A673 (cell line): ENCODE results near the gene KIF26A. TPM values are rescaled to one million over a fixed set of nuclear protein-coding genes. Genes with fewer than 3 reads are reported as not detected.

Experiments used
- BruUV-seq: library from RNA; stranded (reverse); fragments of 400-500 nt; replicated peaks from 2 replicates; lab custom pipeline; 2021; lab: Mats Ljungman, UMichigan
- CTCF ChIA-PET: fragments of 300-600 bp; sonication (Branson Sonifier 250); formaldehyde crosslinking; loops from one replicate; lab custom pipeline; 2022; ENCODE audit warnings: antibody characterized with exemption; lab: Charles Lee
- POLR2A ChIA-PET: fragments of 300-600 bp; sonication (Branson Sonifier 250); formaldehyde crosslinking; loops from one replicate; lab custom pipeline; 2022; ENCODE audit warnings: antibody characterized with exemption; ENCODE audit not compliant: low non-redundant PET; lab: Charles Lee
- DNase-seq: peaks from one replicate; pipeline ENCODE4 v3.0.0-alpha.2; 2015; ENCODE audit warnings: low spot score
- H3K27ac ChIP-seq: fragments of 200-600 bp; sonication (generic); 2 replicates; pipeline ENCODE4 v1.5.1; 2016; ENCODE audit warnings: mixed run types, low read depth, mild to moderate bottlenecking, mixed read lengths, antibody characterized with exemption, low read length; ENCODE audit not compliant: poor library complexity, severe bottlenecking
- H3K27me3 ChIP-seq: fragments of 200-600 bp; sonication (generic); replicated peaks from 2 replicates; pipeline ENCODE4 v1.6.1; 2017; ENCODE audit warnings: mixed run types, low read depth, mild to moderate bottlenecking, mixed read lengths, antibody characterized with exemption, low read length; ENCODE audit not compliant: insufficient read depth, poor library complexity
- H3K36me3 ChIP-seq: fragments of 200-600 bp; sonication (generic); 2 replicates; pipeline ENCODE4 v1.6.1; 2016; ENCODE audit warnings: mixed run types, mild to moderate bottlenecking, mixed read lengths, antibody characterized with exemption, low read length; ENCODE audit not compliant: insufficient read depth, poor library complexity, severe bottlenecking
- H3K4me1 ChIP-seq: fragments of 200-600 bp; sonication (generic); 2 replicates; pipeline ENCODE4 v1.6.1; 2017; ENCODE audit warnings: mixed run types, mild to moderate bottlenecking, mixed read lengths, antibody characterized with exemption, low read length; ENCODE audit not compliant: insufficient read depth, poor library complexity, severe bottlenecking
- H3K4me3 ChIP-seq: fragments of 200-600 bp; sonication (generic); 2 replicates; pipeline ENCODE4 v1.5.1; 2016; ENCODE audit warnings: low read depth, mixed run types, mild to moderate bottlenecking, mixed read lengths, low read length; ENCODE audit not compliant: poor library complexity, severe bottlenecking
- H3K9me3 ChIP-seq: fragments of 200-600 bp; sonication (generic); 2 replicates; pipeline ENCODE4 v1.6.1; 2016; ENCODE audit warnings: mixed run types, low read depth, mild to moderate bottlenecking, mixed read lengths, antibody characterized with exemption, low read length; ENCODE audit not compliant: poor library complexity, severe bottlenecking
- EZH2 ChIP-seq: fragments of 200-600 bp; sonication (generic); IDR thresholded peaks from 2 replicates; pipeline ENCODE4 v1.6.1; 2017; ENCODE audit warnings: borderline replicate concordance, low read depth, mild to moderate bottlenecking, mixed read lengths, antibody characterized with exemption, low read length; ENCODE audit not compliant: poor library complexity, severe bottlenecking
- intact Hi-C: fragments of 100-400 bp; cut with micrococcal nuclease; formaldehyde crosslinking; loops from one replicate; pipeline ENCODE4 v1.10.0; 2022; ENCODE audit not compliant: unreplicated experiment
- total RNA-seq: library from RNA; stranded (reverse); gene quantifications from 2 replicates; pipeline ENCODE4 v1.2.3, GENCODE V29; 2021
- TF ChIP-seq, protein P1 (sequence below): fragments of 300-800, 200-600 bp; sonication (generic); conservative IDR thresholded peaks from 2 replicates; pipeline ENCODE4 v1.5.1; 2017; ENCODE audit warnings: low read depth, mild to moderate bottlenecking, antibody characterized with exemption, low read length, moderate library complexity, mixed read lengths

KIF26A gene
- total RNA-seq, 1 experiment from 2014 or later, result 11.5 TPM

DNA sequence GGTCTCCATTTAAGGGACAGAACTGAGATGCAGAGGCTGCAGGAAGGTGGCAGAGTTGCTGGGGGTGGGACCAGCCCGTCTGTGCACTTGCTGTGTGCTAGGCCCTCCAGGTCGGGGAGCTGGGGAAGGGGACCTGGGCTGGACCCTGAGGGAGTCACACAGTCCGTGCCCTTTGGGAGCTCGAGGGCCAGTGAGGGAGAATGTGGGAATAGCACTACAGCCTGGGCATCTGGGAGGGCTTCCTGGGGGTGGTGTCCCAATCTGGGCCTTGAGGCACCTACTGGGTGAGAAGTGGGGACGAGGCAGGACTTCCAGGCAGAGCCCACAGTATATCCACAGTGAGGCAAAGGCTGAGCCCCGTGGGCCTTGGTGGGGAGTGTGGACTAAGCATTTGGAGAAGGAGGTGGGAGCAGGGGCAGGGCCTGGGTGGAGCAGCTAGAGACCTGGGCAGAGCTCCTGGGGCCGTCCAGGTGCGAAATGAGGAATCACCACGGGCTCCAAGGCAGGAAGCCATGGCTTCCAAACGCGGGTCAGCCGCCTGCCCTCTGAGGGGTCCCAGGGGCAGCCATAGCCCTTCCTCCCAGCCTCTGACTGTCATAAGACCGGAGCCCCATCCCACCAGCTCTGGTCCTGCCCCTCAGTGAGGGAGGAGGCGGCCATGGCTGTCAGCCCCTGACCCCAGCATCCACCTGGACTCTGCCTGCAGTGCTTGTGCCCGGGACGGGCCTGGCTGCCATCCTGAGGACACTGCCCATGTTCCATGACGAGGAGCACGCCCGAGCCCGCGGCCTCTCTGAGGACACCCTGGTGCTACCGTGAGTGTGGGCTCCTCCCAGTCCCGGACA lies 46.2 kb upstream of the KIF26A start:
- no peak overlapping the region for H3K4me3 ChIP-seq
- H3K27me3 ChIP-seq, result no peaks in the 10 kb centered on the region
- no peaks in the 10 kb centered on the region for H3K36me3 ChIP-seq
- intact Hi-C loops, result loop anchor here (5.0 kb wide), 1 partner anchor 550 kb away; no protein-coding TSS in a partner anchor
- DNase-seq, result no peak
- no peaks in the 10 kb centered on the region for H3K9me3 ChIP-seq
- BruUV-seq, result no TSS peak
- peaks cover 8% of the 10 kb centered on the region for H3K4me1 ChIP-seq
- CTCF ChIA-PET, result no interaction called here
- H3K27ac ChIP-seq, result no peak overlapping the region
- POLR2A ChIA-PET, result no interaction called here
- TF ChIP-seq EZH2, result no peak
- TF ChIP-seq, protein P1, sequence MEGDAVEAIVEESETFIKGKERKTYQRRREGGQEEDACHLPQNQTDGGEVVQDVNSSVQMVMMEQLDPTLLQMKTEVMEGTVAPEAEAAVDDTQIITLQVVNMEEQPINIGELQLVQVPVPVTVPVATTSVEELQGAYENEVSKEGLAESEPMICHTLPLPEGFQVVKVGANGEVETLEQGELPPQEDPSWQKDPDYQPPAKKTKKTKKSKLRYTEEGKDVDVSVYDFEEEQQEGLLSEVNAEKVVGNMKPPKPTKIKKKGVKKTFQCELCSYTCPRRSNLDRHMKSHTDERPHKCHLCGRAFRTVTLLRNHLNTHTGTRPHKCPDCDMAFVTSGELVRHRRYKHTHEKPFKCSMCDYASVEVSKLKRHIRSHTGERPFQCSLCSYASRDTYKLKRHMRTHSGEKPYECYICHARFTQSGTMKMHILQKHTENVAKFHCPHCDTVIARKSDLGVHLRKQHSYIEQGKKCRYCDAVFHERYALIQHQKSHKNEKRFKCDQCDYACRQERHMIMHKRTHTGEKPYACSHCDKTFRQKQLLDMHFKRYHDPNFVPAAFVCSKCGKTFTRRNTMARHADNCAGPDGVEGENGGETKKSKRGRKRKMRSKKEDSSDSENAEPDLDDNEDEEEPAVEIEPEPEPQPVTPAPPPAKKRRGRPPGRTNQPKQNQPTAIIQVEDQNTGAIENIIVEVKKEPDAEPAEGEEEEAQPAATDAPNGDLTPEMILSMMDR, result no peak

DNA sequence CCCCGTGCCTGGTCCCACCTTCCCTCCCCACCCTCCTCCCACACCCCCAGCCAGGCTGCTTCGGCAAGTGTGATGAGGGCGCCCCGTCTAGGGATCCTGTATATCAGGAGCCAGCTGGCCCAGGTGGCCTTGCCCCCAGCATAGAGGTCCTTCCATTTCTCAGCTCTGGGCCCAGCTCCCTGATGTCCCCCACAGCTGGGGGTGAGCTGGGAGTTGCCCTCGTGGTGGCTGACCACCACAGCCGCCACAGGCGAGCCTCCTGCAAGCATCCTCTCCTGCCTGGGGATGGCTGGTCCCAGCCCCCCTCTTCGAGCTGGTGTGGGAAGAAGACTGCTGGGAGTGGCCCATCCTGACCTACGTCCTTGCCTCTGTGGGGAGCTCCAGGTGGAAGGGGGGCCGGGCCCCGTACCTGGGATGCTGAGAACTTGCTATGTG lies 45.4 kb upstream of the KIF26A start:
- POLR2A ChIA-PET, result no interaction called here
- Histone ChIP-seq H3K9me3 (no peaks in the 10 kb centered on the region), H3K27me3 (no peaks in the 10 kb centered on the region), H3K36me3 (no peaks in the 10 kb centered on the region), H3K4me3 (no peak overlapping the region), H3K27ac (no peak overlapping the region), H3K4me1 (peaks cover 8% of the 10 kb centered on the region)
- BruUV-seq, result no TSS peak
- DNase-seq, result no peak
- intact Hi-C loops, result loop anchor here (5.0 kb wide), 1 partner anchor 549 kb away; no protein-coding TSS in a partner anchor
- TF ChIP-seq, protein P1, result no peak
- no peak for TF ChIP-seq EZH2
- CTCF ChIA-PET, result no interaction called here

DNA sequence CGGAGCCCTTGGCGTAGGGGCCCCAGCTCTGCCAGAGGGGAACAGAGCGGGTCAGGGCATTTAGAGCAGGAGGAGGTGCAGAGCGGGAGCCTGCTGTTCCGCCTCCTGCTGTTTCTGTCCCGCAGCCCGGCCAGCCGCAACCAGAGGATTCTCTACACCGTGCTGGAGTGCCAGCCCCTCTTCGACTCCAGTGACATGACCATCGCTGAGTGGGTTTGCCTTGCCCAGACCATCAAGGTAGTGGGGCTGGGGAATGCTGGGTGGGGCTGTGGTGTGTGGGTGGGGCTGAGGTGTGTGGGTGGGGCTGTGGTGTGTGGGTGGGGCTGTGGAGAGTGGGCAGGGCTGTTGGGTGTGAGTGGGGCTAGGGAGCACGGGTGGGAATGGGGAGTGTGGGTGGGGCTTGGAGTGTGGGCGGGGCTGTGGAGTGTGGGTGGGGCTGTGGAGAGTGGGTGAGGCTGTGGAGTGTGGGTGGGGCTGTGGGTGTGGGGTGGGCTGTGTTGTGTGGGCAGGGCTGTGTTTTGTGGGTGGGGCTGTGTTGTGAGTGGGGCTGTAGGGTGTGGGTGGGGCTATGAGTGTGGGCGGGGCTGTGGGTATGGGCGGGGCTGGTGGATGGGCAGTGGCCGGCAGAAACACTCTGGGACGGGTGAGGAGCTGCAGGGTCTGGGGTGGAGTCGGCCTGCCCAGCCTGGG lies 44.9 kb upstream of the KIF26A start:
- ChIA-PET POLR2A (no interaction called here), CTCF (no interaction called here)
- TF ChIP-seq, protein P1, result no peak
- no peak for TF ChIP-seq EZH2
- H3K9me3 ChIP-seq, result no peaks in the 10 kb centered on the region
- no TSS peak for BruUV-seq
- no peak overlapping the region for H3K27ac ChIP-seq
- H3K36me3 ChIP-seq, result no peaks in the 10 kb centered on the region
- no peak for DNase-seq
- H3K4me1 ChIP-seq, result peaks cover 8% of the 10 kb centered on the region
- no peaks in the 10 kb centered on the region for H3K27me3 ChIP-seq
- no peak overlapping the region for H3K4me3 ChIP-seq
- intact Hi-C loops, result loop anchor here (5.0 kb wide), 1 partner anchor 549 kb away; no protein-coding TSS in a partner anchor
